HG02938 (cell line): ENCODE measurements around the gene MTG1.

Experiments
- ATAC-seq: cut with Tn5 transposase; IDR thresholded peaks from one replicate; pipeline ENCODE4 v1.9.1; 2021; ENCODE audit warnings: mild to moderate bottlenecking, moderate library complexity; ENCODE audit not compliant: unreplicated experiment

Gene MTG1, protein sequence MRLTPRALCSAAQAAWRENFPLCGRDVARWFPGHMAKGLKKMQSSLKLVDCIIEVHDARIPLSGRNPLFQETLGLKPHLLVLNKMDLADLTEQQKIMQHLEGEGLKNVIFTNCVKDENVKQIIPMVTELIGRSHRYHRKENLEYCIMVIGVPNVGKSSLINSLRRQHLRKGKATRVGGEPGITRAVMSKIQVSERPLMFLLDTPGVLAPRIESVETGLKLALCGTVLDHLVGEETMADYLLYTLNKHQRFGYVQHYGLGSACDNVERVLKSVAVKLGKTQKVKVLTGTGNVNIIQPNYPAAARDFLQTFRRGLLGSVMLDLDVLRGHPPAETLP

DNA sequence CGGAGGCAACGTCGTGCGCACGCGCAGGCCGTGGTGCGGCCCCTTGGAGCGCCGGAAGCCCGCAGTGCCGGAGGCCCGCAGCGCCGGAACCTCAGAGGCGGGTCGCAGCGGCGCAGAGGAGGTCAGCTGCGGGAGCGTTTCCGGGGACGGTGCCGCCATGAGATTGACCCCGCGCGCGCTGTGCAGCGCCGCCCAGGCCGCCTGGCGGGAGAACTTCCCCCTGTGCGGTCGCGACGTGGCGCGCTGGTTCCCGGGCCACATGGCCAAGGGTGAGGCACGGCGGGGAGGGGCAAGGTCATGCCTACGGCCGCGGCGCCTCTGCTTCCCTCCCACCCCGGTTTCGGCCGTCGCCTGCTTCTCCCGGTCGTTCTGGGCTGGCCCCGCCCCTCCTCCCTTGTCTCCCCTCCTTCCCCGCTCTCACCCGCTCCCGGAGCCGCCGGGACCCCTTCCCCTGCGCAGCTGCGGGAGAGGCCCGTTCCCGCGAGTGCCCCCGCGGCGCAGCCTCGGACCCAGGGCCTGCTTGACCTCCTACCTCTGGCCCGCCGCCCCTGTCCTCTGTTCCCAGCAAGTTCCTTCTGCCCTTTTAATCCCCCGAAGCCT, at the start of gene MTG1:
MTG1 (plus strand) TSS at position 94 of the 600 bp plus-strand sequence; CDS start at position 158, 64 bp downstream.
- ATAC-seq: peak; percentile 48

DNA sequence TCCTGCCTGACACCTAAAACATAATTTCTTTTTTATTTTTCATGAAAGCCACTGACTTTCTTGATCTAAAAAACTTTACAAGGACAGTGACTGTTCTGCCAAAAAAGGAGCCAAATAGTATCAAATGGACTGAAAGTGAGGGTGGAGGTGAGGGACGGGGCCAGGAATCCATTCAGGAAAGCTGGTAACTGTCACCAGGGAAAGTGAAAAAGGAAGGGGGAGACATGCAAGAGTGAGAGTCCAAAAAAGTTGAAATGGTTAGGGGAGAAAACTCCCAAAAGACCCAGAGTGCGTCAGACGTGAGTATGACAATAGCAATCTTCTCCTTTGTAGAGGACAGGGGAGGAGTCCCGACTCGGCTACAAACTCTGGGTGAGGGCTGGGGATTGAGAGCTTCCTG, 49.7 kb upstream of the MTG1 start:
- ATAC-seq: no peak

DNA sequence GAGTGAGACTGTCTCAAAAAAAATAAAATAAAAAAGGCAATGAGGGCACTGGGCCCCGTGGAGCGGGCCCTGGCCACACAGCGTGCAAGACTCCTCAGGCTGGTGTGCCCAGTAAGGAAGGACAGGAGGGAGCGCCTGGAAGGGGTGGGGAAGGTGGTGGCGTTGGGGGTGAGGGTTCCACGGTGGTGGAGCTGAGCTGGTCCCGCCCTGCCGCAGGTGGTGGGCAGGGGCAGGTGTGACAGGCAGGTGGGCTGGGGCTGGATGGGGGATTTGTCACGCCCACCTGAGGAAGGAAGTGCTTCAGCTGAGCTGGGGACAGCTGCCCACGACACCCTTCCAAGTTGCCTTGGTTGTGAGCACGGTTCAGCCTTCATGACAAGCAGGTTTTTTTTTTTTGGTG, 47.5 kb upstream of the MTG1 start:
- ATAC-seq: no peak

DNA sequence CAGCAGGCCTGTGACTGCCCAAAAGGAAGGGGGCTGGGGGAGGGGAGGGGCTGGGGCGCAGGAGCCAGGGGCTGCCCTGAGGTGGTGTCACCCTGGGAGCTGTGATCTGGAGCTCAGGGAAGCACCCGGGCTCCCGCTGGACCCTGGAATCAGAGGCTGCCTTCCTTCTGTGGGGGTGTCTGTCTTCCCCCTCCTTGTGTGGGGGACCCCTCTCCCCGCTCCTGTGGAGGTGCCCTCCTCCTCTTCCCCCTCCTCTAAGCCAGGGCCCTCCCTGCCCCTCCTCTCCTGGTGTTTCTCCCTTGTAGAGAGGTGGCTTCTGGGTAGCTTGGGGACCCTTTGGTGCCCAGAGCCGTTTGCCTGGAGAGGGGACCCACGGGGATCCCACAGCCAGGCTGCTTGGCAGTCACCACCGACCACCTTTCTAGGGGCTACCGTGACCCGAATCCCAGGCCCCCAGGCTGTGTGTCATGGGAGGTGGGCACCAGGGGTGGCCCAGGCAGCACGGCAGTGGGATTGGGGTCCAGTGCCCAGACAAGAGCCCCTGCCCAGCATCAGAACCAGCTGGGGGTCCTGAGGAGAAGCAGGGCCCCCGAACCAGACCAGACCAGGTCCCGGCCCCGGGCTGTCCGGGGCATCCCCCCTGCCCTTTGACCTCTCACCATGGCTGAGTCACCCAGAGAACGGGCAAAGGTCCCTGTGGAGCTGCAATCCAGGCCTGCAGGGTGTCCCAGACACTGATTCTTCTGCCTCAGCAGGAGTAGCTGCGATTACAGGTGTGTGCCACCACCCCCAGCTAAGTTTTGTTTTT, 46.0 kb upstream of the MTG1 start:
- ATAC-seq: no peak

DNA sequence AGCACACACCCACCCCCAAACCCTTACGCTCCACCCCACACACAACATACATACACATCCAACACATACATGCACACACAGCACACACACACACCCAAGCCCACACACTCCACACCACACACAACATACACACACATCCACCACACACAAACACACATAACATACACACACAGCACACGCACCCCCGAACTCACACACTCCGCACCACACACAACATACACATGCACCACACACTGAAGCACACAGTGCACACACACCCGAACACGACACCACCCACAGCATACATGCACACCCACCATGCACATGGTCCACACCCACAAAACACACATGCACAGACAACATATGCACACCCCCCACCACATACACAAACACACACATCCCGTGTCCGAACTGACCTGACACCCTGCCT, 44.8 kb upstream of the MTG1 start:
- no peak for ATAC-seq

DNA sequence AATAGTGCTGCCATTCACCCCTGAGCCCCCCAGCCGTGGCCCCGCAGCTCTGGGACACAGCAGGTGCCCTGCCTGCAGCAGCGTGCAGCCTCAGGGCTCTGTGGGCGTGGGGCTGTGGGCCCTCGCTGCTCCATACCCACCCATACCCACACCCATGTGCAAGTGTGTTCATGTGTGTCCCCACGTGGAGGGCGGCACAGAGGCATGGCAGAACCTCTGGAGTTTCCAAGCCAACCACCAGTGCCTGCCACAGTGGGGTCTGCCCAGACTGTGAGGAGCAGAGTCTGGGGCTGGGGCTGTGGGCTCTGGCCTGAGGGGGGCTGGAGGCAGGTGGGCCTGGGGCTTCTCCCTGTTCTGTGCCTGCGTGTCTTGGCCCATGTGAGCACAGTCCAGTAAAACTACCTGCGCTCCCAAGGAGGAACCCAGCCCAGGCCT, 44.4 kb upstream of the MTG1 start:
- no peak for ATAC-seq

DNA sequence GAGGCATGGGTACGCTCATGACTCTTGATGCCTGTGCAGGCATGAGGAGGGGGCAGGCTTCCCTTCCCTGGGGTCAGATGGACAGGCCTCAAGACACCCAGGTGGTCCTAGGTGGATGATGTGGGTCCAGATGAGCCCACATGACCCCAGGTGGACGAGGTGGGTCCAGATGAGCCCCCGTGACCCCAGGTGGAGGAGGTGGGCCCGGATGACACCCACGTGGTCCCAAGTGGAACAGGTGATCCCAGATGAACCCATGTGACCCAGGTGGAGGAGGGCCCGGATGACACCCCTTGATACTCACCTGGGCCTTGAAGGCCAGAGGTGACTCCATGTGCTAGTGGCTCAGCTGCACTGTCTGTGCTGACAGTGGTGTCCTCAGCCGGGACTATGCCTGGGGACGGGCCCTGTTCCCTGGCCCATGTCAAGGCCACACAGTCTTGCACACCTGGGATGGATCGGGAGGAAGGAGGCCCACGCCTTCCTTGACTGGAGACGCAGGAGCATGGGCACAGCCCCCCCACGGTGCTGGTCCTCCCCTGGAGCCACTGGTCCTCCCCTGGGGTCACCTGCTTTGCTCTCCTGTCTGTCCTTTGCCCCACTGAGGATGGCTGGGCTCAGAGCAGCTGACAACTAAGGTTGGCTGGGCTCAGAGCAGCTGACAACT, 43.5 kb upstream of the MTG1 start:
- ATAC-seq: no peak

DNA sequence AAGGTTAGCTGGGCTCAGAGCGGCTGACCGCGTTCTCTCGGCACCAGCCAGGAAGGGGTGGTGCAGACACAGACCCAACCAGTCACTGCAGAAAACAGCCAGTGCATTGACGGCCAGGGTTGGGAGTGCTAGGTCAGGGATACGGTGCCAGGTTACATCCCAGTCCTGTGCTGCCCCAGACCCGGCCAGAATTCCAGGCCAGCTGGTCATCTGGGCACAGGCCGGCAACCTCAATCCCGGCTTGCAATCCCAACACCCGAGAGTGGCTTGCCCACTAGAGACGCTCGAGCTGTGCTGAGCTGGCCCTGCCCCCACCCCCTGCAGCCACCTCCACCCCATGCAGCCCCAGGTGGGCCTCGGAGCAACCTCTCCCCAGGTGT, 43.0 kb upstream of the MTG1 start:
- ATAC-seq: no peak

DNA sequence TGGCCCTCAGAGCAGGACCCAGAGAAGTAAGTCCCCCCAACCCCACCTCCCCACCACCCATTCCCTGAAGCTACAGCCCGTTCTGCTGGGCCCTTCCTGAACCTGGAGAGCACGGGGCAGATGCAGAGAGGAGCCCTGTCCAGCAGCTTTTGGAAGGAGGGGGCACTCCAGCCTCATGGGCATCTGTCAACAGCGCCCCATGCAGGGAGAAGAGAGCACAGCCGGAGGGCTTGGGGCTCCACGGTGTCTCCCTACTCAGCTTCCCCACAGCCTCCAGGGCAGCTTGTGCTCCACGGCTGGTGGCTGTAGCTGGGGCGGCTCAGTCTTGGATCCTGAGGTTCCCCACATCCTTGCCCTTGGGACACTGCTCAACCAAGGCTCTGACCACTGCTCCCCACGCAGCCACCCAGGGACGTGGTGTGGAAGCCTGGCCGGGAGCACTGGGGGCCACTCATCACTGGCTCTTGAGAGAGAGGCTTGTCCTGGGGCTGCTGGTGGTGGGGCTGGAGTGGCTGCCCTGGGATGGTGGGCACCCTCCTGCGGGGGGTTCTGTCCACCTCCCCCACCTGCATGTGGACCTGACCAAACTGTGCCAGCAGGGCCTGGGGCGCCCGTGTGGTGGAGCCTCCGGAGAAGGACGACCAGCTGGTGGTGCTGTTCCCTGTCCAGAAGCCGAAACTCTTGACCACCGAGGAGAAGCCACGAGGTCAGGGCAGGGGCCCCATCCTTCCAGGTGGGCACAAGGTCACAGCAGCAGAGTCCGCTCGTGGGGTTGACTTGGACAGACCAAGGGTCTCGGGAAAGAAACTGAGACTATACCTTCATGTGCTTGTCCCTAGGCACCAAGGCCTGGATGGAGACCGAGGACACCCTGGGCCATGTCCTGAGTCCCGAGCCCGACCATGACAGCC, 42.3 kb upstream of the MTG1 start:
- ATAC-seq: no peak

DNA sequence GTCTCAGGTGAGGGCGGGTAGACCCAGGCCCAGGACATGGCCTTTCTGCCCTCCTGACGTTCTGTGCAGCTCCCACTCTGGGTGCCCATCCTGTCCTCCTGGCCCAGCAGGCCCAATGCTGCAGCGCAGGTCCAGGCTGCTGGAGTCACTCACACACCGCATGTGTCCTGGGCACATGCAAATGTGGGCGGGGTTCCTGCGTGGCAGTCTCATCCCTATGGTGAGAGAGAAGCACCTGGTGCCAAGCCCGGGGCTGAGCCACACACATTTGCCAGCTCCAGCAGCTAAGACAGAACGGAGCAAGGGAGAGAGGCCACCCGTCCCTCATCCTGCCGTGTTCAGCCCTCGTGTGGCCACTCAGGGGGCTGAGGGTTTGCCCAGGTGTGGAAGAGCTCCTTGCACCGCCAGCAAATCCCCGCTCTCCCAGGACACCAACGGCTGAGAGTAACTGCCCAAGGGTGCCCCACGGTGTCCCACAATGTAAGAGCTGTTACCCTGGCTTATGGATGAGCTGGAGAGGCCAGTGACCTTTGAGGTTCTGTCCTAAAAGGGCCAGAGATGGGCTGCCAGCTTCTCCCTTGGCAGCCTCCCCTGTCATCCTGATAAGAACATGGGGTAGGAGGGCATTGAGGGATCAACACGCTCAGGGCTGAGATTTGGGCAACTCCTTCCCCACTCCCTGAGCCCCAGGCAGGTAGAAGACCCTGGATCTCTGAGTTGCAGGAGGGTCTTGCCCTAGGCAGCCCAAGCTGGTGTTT, 40.6 kb upstream of the MTG1 start:
- ATAC-seq: no peak

DNA sequence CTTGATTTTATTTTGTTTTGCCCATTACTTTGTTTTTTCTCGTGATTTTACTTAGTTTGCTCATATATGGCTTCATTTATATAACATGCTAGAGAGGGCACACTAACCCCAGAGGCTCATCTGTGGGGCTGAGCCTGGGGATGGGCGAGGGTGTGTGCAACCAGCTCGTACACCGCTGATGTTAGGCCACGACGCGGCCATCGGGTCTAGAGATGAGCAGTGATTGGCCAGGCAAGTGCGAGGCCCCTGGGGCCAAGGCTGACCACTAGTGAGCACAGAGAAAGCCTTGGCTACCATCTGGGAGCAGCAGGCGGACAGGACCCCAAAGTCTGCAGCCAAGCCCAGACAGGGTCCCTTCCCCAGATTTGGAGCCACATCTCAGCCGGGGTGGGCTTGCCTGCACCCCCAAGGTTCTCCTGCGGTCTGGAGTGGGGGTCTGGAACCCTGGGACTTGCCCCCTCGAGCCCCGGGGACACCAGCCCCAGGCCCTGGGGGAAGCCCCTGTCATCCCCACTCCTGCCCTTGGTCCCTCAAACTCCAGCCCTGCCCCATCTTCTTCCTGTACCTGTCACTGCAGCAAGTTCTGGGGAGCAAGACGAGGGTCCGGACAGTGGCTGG, 39.9 kb upstream of the MTG1 start:
- ATAC-seq: no peak

DNA sequence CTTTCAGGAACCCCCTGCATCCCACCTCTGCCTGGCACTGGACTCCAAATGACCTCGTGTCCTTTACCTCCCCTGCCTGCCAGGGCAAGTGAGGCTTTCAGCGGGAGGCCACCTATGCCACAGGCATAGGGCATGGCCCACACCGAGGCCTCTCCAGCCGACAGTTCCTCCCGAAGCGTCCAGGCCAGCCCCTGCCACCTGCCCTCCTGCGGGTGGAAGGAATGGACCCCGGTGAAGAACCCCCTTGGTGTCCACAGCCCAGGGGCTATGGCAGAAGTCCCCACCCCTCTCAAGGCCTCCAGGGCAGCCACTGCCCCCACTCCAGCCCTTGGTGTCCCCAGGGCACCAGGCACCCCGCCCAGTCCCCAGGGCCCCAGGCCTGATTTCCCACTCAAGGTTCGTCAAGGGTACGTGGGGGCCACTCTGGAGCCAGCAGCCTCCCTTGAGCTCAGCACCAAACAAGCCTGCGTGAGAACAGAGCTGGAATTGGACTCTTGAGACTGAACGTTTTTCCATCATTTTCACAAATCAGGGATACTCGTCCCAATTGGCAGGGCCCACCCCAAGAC, 39.2 kb upstream of the MTG1 start:
- ATAC-seq: no peak

DNA sequence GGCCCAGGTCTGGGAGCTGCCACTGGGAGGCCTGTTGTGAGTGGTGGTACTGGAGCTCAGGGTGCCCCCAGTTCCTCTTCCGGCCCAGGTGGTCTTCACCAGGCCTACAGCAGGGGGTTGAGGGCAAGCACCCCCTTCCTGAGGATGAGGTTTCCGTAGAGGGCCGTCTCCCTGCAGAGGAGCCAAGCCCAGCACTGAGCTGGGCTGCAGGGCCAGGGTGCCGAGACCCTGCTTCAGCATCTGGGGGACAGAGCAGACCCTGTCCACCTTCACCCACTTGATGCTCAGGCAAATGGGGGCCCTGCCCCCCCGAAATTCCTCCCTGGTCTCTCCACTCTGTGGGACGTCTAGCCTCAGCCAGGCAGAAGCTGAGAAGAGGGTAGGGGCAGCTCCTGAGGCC, 38.7 kb upstream of the MTG1 start:
- ATAC-seq: no peak

DNA sequence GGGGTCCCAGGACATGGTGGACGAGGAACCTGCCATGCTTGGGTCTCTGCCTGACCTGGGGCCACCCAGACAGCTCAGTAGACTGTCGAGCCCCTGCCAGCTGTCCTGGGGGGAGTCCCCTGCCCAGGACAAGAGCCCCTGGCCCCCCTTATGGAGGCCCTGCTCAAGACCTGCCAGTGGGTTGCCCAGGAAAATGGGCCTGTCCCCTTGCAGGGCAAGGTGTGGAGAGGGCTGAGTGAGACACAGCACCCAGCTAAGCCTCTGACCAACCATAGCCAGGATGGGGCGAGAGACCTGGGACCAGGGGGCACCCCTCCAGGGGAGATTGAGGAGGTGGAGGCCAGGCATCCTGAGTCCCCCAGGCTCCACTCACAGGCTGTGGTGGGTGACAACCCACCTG, 38.0 kb upstream of the MTG1 start:
- no peak for ATAC-seq

DNA sequence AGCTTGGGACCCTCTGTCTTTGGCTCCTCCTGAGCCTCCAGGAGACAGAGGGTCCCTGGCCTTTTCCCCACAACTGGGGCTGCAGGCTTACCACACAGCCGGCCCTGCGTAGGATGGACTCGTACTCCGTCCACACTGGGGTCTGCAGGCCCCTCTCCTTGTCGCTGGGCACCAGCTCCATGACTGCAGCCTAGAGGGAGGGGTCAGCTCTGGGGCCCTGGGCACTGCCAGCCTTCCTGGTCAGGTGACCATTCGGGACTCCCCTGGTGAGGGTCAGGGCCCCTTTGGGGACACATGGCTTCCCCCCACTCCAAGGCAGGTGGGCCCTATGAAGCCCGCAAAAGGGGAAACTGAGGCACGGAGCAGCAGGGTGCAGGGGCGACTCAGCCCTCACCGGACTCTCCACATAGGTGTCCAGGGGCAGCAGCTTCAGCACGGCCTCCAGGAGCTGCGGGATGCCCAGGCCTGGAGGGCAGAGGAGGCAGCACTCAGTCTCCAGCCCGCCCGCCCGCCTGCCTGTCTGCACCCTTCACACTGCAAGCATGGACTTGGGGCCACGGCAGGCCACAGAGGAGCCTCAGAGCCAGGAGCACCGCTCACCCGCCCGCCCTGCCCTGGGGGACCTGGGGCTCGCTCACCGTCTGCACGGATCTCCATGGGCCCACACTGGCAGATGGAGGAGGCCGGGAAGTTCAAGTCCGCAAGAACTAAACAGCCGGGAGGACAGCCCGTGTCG, 37.2 kb upstream of the MTG1 start:
- ATAC-seq: peak; percentile 6

DNA sequence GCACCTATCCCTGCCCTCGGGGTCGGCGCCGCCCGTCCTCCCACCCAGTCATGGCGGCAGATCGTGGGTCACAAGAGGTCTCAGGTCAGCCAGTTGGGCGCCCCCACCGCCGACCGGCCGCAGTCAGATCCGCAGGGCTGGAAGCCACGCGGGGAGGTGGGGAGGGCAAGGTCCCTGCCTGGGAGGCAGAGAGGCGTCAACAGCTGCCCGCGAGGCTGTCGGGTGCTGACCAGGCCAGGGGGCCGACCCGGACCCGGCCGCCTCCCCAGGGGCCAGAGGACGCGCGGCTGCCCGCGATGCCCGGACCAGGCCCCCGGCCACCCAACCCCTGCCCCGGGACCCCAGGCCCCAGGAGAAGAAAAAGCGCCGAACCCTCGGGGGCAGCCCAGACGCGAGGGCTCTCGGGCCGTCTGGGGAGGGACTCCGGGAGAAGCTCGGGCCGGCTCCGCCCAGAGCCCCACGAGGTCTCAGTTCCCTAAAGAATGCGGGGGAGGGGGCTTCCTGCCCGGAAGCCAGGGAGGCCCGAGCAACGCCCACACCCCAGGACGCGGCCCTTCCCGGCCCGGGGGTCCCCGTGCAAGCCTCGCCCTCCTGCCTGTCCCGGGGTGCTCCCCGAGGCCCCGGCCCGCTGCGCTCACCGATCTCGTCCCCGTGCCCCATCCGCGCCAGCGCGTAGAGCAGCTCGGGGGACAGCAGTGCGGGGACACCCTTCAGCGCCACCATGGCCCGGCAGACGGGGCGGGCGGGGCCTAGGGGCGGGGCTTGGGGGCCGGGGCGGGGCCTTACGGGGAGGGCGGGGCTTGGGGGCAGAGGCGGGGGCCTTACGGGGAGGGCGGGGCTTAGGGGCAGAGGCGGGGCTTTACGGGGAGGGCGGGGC, 36.4 kb upstream of the MTG1 start, which contains the start of gene FUOM:
FUOM (minus strand) TSS at position 735 of the 877 bp plus-strand sequence; CDS start at position 723, 12 bp downstream.
- ATAC-seq: peak; percentile 66
